Stimulated activated CD4-positive, alpha-beta T cell treated with anti-CD3 and anti-CD28 coated beads, Interleukin-2, amount 100 ng/mL, for 24 hours (primary cell): ENCODE data around the gene ZNF440.
"Not testable (repeated sequence)": the region's sequence is repeated elsewhere in the genome, so short reads cannot be mapped to it uniquely, and the experiment has no call there.

Experiments used
- DNase-seq, 2 donors: peaks; one replicate each; pipeline ENCODE4 v3.0.0-alpha.2; 2020

ZNF440 gene

DNA sequence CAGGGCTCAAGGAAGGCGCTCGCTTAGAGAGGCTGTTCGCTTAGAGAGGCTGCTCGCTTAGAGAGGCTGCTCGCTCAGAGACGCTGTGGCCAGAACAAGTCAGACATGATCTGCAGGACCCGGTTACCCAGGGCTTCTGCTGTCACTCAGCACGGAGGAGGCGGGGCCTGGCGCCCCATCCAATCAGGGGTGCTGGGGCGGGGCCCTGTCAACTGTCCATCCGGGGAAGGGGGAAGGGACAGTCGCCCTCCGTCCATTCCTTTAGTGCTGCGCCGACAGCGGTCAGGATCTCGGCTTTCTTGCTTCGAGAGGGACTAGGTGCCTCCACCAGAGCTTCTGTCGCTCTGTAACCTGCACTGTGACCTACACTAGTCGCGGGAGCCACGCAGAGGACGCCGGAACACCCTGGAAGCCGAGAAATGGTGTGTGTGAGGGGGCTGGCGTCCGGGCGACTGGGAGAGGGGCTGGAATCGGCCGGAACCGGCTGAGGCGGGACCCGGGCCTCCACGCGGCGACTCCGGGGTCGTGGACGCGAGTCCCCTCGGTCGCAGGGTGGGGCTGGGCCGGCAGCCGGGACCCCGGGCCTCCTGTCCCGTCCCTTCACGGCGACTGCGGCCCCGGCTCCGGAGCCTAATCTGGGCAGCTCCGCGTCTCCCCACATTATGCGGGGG is at the start of gene ZNF440:
TSS of gene ZNF440 (plus strand) at position 245 of the 671 bp plus-strand sequence. CDS start at position 420, 175 bp downstream.
- DNase-seq = peak; percentile 91 to 94

DNA sequence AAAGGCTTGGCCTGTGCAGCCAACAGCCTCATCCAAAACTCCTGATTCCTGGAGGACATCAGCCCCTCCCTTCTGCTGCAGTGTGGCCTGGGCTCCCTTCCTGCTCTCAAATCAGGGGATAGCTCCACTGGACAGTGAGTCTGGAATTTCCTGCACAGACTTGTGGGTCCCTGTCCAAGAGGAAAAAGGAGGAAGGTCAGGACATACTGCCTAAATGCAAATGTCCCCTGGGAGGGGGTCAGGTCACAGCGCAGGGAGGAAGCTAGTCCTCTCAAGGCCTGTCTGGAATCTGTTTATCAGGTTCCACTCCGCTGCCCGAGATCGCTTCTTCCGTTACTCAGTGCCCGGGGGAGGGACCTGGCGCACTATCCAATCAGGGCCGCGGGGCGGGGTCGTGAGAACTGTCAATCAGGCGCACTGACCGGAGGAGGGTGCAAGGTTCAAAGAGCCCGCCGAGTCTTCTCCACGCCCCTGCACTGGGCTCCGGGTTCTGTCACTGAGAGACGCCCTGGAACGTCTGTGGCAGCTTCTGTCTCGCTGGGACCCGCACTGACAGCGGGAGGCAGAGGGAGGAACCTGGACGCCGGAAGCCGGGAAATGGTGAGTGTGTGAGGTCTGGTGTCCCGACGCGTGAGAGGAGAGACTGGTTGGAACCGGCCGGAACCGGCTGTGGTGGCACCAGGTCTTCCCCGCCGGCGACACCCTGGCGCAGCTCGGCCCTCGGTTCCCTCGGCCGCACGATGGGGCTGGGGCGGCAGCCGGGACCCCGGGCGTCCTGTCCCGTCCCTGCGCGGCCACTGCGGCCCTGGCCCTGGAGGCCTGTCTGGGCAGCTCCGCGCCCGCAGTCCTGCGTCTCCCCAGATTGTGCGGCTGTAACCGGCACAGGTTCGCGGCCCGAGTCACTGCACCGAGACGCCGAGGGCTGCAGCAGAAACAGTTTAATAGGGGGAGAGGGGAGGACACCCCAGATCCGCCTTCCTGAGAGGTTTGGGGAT is 47.2 kb upstream of the ZNF440 start, which contains the start of gene ZNF441:
TSS of gene ZNF441 (plus strand) at position 404 of the 995 bp plus-strand sequence. CDS start at position 598, 194 bp downstream.
- DNase-seq = peak; percentile 97 to 98

GRCh38 chr19:11767633-11768133 is 46.4 kb upstream of the ZNF440 start:
- peak; percentile 25 to 28 for DNase-seq

DNA sequence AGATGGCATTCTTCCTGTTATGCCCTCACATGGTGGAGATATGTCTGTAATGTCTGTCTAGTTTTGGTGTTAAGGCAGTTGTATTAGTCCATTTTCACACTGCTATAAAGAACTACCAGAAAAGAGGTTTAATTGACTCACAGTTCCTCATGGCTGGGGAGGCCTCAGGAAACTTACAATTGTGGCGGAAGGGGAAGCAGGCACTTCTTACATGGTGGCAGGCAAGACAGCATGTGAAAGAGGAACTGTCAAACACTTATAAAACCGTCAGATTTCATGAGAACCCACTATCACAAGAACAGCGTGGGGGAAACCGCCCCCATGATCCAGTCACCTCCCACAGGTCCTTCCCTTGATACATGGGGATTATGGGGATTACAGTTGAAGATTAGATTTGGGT is 44.1 kb upstream of the ZNF440 start:
- DNase-seq = no peak

GRCh38 chr19:11771520-11771919 is 42.6 kb upstream of the ZNF440 start:
- DNase-seq = not testable (repeated sequence)

GRCh38 chr19:11776669-11777068 is 37.4 kb upstream of the ZNF440 start:
- not testable (repeated sequence) for DNase-seq

DNA sequence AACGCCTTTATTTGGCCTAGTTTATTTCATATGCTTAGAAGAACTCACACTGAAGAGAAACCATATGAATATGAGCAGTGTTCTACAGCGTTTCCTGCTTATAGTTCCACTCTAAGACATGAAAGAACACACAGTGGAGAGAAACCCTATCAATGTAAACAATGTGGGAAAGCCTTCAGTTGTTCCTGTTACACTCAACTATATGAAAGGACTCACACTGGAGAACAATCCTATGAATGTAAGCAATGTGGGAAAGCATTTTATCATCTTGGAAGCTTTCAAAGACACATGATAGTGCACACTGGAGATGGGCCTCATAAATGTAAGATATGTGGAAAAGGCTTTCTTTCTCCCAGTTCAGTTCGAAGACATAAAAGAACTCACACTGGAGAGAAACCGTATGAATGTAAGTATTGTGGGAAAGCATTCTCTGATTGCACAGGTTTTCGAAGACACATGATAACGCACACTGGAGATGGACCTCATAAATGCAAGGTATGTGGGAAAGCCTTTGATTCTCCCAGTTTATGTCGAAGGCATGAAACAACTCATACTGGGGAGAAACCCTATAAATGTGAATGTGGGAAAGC is 33.5 kb upstream of the ZNF440 start:
- DNase-seq = no peak

DNA sequence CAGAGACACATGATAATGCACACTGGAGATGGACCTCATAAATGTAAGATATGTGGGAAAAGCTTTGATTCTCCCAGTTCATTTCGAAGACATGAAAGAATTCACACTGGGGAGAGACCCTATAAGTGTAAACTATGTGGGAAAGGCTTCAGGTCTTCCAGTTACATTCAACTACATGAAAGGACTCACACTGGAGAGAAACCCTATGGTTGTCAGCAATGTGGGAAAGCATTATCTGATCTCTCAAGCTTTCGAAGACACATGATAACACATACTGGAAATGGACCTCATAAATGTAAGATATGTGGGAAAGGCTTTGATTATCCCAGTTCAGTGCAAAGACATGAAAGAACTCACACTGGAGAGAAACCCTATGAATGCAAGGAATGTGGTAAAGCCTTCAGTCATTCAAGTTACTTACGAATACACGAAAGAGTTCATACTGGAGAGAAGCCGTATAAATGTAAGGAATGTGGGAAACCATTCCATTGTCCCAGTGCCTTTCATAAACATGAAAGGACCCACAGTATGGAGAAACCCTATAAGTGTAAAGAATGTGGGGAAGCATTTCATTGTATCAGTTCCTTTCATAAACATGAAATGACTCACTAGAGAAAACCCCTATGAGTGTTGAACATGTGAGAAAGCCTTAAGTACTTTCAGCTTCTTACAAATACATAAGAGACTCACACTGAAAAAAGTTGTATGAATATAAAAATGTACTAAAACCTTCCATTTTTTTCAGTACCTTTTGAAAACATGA is 32.6 kb upstream of the ZNF440 start:
- DNase-seq = no peak

GRCh38 chr19:11783767-11784166 is 30.3 kb upstream of the ZNF440 start:
- DNase-seq = no peak

DNA sequence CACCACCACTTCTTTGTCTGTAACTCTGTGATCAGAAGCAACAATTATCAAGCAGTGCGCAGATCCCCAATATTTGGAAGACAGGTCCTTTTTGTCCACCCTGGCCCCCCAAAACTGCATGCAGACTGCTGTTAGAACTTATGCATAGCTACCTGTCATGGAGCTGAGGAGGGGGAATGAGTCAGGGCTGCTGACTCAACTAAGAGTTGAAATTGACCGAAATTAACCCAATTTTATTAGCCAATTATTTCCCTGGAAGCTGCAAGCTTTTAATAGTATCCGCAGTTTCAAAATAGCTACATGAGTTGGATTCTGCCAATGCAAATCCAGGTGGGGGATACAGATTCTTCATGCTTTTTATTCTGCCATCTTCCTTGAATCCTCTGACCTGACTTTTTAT is 29.7 kb upstream of the ZNF440 start:
- DNase-seq = no peak

DNA sequence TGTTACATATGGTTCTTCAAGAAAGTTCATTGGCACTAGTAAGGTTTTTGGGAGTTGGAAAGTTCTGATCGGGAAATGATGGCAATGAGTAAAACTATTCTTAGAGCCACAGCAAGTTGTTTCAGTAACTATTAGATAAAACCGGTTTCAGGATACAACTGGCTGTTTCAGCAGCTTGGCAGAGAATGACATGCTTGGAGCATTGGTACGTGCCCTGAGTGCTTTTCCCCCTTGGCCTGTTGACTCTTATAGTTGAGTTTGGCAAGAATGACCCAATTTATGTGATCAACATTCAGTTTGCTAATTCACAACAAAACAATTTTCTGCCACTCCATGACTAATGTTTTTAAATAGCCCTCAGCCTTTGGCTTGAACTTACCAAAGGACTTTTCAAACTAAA is 26.5 kb upstream of the ZNF440 start:
- DNase-seq = no peak

- DNase-seq = no peak
Measured at GRCh38 chr19:11792942-11793341, 21.1 kb upstream of the ZNF440 start.

DNA sequence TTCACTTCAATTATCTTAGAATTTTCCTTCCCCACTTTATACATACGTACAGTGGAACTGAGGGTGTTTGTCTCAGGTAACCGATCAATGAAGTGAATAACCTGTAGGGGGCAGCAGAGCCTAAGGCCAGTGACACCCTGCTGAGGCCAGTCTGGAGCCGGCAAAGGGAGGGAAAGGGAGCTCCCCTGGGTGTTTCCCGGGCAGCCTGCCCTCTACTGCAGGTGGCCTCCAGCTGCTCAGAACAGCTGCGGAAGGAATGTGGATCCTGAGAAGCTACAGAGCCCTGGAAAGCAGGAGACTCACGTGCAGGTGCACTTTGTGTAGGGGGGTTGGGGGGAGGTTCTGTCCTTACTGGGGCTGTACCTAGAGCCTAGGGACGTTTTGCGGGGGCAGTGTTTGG is 16.6 kb upstream of the ZNF440 start:
- peak; percentile 76 to 77 for DNase-seq

DNA sequence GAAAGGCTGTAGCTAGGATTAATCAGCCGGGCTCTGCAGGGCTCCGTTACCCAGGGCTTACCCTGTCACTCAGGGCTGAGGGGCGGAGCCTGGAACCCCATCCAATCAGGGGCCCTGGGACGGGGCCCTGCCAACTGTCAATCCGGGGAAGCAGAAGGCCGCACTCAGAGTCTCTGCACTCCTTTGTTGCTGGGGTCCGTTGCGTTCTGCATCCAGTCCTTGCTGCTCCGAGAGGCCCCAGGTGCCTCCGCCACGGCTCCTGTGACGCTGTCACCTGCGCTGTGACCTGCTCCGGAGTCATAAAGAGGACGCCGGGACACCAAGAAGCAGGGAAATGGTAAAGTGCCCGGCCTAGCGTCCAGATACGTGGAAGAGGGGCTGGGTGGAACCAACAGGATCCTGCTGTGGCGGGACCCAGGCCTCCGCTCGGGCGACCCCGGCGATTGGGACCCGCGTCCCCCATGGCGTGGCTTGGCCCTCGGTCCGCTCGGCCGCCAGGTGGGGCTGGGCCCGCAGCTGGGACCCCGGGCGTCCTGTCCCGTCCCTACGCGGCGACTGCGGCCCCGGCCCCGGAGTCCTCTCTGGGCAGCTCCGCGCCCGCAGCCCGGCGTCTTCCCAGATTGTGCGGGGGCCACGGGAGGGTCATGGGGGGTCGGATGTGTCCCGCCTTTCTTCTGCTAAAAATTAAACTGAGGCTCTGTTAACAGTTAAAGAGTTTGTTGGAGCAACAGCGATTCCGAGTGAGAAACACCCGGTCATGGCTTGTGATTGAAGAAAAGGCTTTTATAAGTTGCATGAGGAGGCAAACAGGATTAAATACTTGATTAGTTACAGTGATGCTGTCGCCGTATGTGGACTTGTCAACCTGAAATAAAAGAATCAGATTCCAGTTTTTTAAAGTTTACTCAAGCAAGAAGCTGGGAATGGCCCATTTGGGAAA is 15.4 kb upstream of the ZNF440 start, which contains the start of gene ZNF491:
TSS of gene ZNF491 (plus strand) at position 133 of the 940 bp plus-strand sequence. CDS start 7,431 bp downstream, outside the sequence.
- peak; percentile 88 to 91 for DNase-seq

- no peak for DNase-seq
Measured at GRCh38 chr19:11806354-11807098, 7.5 kb upstream of the ZNF440 start.

GRCh38 chr19:11807099-11807380 is 7.0 kb upstream of the ZNF440 start:
- DNase-seq = no peak

- DNase-seq = no peak
Measured at GRCh38 chr19:11813703-11814028, 407 bp upstream of the ZNF440 start.

- no peak for DNase-seq
Measured at GRCh38 chr19:11814700-11815035, 595 bp downstream of the ZNF440 start.

DNA sequence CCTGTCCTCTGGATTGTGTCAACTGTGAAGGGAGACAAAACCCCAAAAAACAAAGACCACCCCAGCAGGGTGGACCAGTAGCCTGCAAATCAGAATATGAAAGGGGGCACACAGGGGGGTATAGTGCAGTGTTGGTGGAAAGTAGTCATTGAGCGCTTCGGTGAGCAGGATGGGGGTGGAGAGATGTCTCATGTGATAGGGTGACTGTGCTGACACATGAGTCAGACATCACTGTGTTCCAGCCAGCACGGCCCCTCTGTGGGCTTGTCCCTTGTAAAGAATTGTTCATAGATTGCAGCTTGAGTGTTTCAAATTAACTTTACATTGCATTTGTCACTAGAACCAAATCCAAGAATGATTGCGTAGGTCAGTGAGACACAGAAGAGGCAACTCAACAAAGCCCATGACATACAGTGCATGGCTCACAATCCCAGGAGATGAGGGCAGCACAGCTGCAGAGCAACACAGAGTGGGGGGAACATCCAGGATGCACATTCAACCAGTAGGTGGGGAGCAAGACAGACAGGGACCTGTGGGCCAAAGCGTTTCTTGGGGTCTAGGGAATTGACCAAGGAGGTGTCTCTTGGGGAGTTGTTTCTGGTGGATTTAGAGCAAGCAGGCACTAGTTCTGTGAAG is 7.5 kb downstream of the ZNF440 start:
- DNase-seq = no peak
